NCI-H2196 treated with DMSO at 0.1 percent for 48 hours (cell line): ENCODE results near the gene S100A13.
"Not testable (repeated sequence)": the region's sequence is repeated elsewhere in the genome, so short reads cannot be mapped to it uniquely, and the experiment has no call there.

Experiments
- DNase-seq: peaks from one replicate; lab custom pipeline; 2025; ENCODE audit not compliant: unreplicated experiment; lab: John Stamatoyannopoulos, UW

Gene S100A13

DNA sequence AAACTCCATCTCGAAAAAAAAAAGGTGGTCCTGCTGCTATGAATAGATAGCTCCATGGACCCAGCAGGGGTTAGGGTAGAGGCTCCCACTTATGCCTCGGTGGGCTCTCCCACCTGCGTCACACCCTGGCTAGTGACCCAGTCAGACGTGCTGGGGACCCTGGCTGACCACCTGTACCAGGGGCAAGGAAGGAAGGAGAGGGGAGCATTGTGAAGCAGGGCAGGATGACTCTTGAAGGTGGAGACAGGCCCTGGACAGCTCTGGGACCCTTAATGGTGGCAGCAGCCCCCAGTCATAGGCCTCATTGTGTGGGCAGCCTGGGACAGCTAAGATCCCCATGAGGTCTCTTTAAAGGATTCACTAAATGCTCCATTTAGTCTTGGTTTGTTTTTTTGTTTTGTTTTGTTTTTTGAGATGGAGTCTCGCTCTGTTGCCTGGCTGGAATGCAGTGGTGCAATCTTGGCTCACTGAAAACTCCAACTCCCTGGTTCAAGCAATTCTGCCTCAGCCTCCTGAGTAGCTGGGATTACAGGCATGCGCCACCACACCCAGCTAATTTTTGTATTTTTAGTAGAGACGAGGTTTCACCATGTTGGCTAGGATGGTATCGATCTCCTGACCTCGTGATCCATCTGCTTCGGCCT, 20.8 kb upstream of the S100A13 start:
- DNase-seq, result no peak

DNA sequence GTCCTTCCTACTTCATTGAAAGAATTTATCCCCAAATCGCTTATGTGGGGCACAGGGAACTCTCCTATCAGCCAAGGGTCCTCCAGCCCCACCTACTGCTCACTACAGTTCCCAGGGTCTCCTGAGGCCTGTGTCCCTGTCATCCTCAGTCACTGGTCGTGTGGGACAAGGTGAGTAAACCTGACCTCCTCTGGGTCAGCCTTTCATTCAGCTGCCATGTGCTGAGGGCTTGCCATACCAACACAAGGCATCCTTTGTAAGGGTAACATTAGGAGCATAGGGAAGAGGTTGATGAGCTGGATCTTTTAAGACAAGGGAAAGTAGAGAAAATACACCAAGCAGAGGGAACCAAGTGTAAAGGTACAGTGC, 20.0 kb upstream of the S100A13 start:
- no peak for DNase-seq

DNA sequence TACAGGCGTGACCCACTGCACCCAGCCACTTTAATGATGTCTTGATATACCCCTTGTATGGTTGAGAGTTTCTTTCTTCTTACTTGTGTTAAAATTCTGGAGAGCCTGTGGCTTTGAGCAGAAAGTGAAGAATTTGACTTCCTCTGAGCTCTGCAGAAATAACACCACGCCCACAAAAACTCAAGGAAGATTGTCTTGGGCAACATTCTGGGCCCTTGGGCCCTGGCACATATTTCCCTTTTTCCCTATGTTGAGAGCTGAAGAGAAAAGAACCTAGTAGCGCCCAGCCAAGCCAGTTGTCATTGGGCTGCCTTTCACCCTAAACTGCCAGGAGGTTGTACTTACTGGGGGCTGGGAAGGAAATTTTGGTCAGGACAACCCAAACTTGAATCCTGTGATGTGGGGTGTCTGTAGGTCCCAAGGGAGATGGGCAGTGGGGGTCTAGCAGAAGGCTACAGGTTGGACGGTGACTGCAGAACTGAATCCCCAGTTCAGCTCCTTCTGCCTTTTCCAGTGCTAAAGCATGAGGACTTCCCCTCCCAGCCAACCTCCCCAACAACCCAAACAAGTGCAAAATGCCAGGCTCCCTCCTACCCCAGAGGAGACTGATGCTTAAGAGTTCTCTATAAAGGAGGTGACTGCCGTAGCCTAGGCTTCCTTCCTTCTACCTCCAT, 19.5 kb upstream of the S100A13 start:
- DNase-seq, result no peak

DNA sequence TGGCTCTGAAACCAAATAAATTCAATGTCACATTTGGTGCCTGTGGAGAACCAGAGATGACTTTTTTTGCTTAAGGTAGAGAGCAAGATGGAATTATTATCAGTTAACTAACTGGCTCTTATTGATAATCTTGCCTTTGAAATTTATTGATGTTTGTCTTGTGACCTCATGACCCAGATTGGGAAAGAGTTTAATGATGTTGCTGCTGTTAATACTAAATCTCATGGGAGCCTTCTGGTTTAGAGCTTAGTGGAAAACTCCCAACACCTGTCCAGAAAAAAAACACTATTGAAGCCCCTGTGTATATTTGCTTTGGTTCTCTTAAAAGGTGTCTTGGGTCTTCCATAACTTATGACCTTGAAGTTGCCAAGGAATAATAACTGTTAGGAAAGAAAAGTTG, 16.5 kb upstream of the S100A13 start:
- DNase-seq, result no peak

DNA sequence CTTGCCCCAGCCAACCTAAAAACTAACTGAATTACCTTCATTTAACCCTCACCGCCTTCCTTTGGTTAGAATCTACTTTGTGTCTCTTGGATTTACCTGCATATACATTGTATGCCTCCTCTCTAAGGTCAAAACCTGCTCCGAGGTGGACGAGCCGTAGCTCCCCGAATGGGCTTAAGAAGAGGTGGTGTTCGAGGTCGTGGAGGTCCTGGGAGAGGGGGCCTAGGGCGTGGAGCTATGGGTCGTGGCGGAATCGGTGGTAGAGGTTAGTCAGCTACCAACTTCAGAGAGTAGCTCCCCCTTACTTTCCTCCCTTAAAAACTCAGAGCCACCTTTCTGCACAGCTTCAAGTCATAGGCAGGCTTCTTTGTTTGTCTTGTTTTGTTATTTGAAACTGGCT, 15.8 kb upstream of the S100A13 start:
- no peak for DNase-seq

DNA sequence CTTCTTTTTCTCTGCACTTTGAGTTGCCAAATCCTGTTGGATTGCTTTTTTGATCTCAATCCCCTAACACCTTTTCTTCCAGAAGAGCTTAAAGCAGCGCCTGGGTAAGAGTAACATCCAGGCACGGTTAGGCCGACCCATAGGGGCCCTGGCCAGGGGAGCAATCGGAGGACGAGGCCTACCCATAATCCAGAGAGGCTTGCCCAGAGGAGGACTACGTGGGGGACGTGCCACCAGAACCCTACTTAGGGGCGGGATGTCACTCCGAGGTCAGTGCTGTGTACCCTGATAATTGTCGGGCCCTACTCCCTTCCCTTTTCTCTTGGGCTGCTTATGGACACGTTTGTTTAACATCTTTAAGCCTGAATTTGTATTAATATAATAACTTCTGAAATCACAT, 14.9 kb upstream of the S100A13 start:
- no peak for DNase-seq

DNA sequence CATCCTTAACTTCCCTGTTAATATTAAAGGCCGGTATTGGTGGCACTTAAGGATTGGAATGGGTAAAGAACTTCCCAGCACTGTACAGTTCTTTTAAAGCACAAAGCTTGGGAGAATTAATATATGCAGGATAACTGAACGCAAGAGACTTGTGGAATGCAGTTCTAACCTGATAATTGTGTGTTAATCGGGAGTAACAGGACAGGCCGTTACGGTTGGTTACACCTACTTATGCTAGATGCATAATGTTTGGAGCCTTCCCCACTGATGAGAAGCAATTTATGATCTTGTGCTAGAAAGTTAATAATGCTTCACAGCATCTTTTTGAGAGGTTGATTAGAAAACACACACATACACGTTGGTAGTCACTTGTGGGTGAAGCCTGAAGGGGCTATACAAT, 13.6 kb upstream of the S100A13 start:
- no peak for DNase-seq

DNA sequence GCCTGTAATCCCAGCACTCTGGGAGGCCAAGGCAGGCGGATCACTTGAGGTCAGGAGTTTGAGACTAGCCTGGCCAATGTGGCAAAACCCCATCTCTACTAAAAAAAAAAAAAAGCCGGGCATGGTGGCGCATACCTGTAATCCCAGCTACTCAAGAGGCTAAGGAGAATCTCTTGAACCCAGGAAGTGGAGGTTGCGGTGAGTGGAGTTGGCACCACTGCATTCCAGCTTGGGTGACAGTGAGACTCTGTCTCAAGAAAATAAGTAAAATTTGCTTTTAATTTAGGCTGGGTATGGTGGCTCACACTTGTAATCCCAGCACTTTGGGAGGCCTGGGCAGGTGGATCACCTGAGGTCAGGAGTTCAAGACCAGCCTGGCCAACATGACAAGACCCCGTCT, 12.9 kb upstream of the S100A13 start:
- not testable (repeated sequence) for DNase-seq

DNA sequence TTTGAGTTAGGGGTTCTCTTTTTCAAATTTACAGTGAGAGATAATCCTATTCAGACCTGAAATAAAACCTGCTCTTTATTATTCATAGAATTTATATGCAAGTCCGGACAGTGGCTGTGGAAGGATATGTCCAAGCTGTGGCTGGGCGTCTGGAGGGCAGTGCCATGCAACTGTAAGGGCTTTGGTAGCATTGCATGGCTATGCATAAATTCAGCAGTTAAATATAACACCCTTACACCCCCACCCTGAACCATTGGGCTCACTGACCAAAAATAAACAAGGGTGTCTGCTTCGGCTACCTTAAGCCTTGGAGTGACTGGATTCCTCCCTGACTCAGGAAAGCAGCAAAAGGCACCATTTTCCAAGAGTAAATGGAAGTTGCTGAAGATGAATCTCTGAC, 12.0 kb upstream of the S100A13 start:
- no peak for DNase-seq

DNA sequence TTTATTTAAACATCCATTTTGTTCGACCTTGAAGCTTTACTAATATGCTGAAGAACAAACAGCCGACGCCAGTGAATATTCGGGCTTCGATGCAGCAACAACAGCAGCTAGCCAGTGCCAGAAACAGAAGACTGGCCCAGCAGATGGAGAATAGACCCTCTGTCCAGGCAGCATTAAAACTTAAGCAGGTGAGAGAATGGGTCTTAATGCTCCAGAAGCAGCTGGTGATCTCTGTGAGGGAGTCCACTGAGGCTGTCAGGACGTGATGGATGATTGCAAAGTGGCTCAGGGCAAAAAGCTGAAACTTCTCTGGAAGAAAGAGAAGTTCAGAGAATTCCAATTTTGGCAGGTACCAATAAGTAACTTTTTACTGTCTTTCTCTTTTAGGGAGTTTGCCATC, 11.0 kb upstream of the S100A13 start:
- DNase-seq, result no peak

DNA sequence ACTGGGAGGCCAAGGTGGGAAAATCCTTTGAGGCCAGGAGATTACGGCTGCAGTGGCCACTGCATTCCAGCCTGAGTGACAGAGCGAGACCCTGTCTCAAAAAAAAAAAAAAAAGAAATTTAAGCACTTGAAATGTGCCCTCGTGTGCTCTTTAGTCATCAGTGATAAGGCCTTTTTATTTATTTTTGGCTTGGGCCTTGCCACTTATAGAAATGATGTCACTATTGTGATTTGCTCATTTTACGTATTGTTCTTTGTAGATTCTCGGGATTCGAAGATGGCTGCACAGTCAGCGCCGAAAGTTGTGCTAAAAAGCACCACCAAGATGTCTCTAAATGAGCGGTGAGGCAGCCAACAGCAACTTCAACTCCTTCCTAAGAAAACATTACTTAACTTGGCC, 9.0 kb upstream of the S100A13 start:
- no peak for DNase-seq

DNA sequence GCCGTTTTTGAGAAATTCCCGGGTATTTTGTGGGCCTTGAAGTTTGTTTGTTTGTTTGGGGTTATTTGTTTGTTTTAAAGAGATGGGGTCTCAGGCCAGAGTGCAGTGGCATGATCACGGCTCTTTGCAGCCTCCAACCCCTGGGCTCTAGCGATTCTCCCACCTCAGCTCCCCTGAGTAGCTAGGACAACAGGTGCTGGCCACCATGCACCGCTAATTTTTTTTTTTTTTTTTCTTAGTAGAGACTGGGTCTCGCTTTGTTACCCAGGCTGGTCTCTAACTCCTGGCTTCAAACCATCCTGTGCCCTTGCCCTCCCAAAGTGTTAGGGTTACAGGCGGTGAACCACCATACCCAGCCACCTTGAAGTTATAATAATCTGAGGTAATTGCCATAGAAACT, 8.6 kb upstream of the S100A13 start:
- DNase-seq, result no peak

DNA sequence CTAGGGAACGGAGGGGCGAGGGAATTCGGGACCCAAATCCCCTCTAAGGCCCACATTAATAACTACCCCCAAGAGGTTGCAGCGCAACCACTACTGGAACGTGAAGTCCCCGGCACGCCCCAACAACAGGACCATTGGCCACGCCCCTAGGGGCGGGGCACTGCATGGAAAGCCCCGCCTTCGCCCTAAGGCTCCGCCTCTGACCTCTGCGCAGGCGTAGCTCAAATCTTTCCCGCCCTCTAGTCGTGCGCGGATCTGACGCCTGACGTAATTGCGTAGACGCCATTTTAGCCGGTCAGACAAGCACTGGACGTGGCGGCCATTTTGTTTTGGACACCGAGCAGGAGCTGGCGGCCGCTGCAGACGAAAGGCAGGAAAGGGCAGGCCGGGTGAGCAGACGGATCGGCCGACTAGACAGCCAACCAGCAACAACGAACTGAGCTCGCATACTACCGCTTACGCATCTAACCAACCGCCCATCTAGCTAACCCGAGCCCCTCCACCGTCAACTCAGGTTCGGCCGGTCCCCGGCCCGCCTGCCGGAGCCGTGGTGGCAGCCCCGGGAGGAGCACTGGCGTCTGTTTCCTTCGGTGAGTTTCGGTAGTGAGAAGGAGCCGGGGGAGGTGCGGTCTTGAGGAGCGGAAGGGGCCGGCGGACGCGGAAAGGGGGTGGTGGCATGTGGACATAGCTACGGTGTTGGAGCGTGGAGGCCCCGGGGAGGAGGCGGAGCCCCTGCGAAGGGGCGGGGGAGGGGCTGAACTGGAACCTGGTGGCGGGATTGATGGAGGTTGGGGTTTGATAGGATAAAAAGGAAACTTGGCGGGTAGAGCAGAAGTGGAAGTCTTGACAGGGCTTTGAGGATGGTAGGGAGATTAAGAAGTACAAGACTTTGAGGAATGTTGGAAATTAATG, 6.7 kb upstream of the S100A13 start, which contains the start of gene CHTOP:
TSS of gene CHTOP (plus strand) at position 313 of the 912 bp plus-strand sequence. CDS start 2,523 bp downstream, outside the sequence.
- peak; percentile 86 for DNase-seq

DNA sequence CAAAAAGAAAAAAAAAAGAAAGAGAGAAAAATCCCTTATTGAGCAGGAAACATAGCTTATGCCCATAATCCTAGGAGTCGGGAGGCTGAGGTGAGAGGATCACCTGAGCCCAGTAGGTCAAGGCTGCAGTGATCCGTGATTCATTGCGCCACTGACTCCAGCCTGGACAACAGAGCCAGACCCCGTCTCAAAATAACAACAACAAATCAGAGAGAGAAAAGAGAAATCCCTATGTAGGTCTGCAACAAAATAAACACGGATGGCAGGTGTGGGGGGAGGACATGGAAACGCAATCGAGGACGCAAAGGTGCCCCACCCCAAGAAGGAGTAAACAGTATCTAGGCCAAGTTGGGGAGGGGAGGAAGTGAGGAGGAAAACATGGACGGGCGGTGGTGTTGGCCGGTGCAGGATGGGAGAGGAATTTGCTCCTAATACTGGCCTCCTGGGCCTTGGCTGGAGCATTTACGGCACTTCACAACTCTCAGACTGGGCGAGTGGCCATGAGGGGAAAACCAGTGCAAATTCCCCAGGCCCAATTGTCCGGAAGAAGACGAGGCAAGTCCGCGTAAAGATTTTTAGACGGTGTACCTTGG, 6.0 kb upstream of the S100A13 start:
- DNase-seq, result peak; percentile 45

DNA sequence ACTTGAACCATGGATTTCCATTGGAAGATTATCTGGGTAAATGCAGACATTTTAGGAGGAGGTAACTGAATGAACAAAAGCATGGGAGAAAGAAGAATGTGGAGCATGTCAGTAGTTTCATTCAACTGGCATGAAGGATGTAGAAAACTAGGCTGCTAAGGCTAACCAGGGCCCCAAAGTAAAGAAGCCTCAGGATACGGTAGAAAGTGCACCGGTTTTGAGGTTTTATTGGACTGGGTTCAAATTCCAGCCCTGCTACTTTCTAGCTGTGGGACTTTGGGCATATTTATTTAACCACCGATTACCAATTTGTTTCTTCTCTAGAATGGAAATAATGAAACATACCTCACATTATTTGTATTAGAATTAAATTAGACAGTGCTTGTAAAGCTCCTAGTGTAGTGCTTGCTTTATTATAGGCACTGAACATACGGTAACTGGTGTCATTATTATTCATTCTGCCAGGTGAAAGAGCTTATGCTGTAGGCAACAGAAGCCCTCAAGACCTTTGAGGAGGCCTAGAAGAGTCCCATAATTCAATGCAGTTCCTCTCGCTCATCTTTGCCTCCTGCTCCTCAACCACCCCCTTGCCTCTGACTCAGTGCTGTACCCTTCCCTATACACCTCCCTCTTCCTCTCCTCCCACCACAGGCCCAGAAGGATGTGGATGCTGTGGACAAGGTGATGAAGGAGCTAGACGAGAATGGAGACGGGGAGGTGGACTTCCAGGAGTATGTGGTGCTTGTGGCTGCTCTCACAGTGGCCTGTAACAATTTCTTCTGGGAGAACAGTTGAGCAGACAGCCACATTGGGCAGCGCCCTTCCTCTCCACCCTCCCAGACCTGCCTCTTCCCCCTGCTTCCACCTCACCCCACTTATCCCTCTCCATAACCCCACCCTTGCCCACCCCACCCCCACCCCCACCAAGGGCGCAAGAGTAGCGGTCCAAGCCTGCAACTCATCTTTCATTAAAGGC, 4.0 kb upstream of the S100A13 start:
- no peak for DNase-seq

DNA sequence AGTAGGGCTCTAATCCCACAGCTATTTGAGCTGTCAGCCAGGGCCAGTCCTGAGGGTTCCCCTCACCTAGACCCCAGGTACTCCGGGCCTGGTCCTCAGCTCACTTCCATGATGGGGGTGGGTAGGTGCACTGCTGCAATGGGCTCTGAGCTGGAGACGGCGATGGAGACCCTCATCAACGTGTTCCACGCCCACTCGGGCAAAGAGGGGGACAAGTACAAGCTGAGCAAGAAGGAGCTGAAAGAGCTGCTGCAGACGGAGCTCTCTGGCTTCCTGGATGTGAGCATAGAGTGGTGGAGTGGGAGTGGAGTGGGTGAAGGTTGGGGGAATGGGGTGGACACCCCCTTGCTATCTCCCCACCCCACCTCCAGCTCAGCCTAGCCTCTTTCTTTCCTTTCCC, 3.1 kb upstream of the S100A13 start:
- DNase-seq, result no peak

DNA sequence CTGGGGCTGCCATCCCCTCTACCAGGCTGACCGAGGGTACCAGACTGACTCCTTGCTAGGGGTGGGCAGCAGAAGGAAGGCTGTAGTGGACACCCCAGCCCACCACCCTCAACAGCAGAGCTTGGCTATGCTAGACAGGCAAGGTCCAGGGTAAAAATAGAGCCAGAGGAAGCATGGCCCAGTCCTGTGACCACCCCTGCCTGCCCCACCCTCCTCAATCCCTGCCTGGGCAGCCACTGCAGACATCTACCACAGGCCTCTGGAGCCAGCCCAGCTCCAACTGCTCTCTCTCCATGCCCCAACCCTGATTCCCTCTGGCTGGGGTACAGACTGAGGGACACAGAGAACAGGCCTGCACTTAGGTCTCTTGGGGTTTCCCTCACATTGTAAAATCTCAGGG, 2.7 kb upstream of the S100A13 start:
- DNase-seq, result no peak

DNA sequence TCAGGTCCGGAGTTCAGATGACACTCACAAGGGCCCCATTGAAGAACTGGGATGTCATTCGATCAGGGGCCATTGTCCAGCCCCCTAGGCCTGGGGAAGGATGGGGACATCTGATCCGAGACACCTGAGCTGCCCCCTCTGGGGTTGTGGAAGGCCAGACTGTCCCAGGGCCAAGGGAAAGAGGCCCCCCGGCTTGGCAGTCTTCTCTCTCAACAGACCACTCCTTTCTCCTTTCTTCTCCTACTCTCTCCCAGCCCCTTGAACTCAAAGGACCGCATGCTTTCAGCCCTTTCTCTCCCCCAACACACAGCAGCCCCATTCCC, 2.0 kb upstream of the S100A13 start:
- DNase-seq, result no peak

DNA sequence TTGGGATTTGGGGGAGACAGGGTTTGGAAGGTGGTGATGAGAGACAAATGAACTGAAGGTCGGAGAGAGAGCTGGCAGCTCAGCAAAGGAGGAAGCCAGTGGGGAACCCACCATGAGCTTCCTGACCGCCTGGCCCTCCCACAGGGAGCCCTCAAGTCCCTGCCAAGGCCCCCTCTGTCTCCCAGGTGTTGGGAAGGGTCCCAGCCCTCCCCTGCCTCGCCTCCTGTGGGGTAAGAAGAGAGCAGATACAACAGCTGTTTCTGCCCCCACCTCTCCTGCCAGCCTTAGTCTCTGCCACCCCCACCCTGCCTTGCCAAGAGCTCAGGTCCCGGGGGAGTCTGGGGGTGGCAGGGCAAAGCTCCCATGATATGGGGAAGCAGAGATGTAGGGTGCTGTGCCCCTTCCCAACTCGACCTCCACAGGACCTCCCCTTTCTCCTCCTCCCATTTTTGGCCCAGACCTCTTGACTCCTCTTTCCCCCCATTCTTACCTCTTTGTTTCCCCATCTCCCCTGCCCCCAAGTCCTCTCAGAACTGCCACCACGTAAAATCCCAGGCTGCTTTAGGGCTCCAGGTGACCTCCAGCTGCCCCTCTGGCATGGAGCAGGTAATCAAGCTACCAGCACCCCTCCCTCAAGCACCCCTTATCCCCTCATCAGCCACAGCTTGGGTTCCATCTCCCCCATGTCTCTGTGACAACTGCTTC, 1.5 kb upstream of the S100A13 start:
- DNase-seq, result no peak
